GM19372 (cell line): ENCODE data around the gene CFAP46.

Experiments
- ATAC-seq: cut with Tn5 transposase; IDR thresholded peaks from one replicate; pipeline ENCODE4 v1.9.1; 2021; ENCODE audit warnings: mild to moderate bottlenecking, low read depth, moderate library complexity; ENCODE audit not compliant: unreplicated experiment

Gene CFAP46

GRCh38 chr10:132764108-132764507 is 178.3 kb downstream of the CFAP46 start:
- ATAC-seq, result no peak

GRCh38 chr10:132763545-132763944 is 178.8 kb downstream of the CFAP46 start:
- no peak for ATAC-seq

GRCh38 chr10:132762267-132762666 is 180.1 kb downstream of the CFAP46 start:
- no peak for ATAC-seq

GRCh38 chr10:132761395-132762060 is 180.8 kb downstream of the CFAP46 start:
- ATAC-seq, result no peak

- ATAC-seq, result no peak
Observed at GRCh38 chr10:132758865-132759264, 183.5 kb downstream of the CFAP46 start.
